Neural cell (in vitro differentiated cells): ENCODE data around the gene LPCAT3. TPM values are rescaled to one million over a fixed set of nuclear protein-coding genes. Genes with fewer than 3 reads are reported as not detected.

Experiments used
- H2AFZ ChIP-seq: fragments of 200-600, 300-800 bp; sonication (generic), shearing (Covaris generic); 2 replicates; pipeline ENCODE4 v1.6.0; 2014; ENCODE audit warnings: low read depth, mild to moderate bottlenecking, antibody characterized with exemption, low read length, moderate library complexity
- H3F3A ChIP-seq: fragments of 200-600 bp; shearing (Covaris generic); 2 replicates; pipeline ENCODE4 v1.6.1; 2016; ENCODE audit warnings: mild to moderate bottlenecking, moderate library complexity, mixed read lengths, antibody characterized with exemption, low read length; ENCODE audit not compliant: insufficient read depth, poor library complexity, severe bottlenecking
- H3K27ac ChIP-seq: fragments of 200-600, 300-800 bp; sonication (generic), shearing (Covaris generic); 2 replicates; pipeline ENCODE4 v1.5.1; 2014; ENCODE audit warnings: mild to moderate bottlenecking, low read length, moderate library complexity
- H3K27me3 ChIP-seq: fragments of 300-800, 200-600 bp; sonication (generic), shearing (Covaris generic); 2 replicates; pipeline ENCODE4 v1.6.0; 2014; ENCODE audit warnings: mild to moderate bottlenecking, low read depth, low read length, moderate library complexity; ENCODE audit not compliant: insufficient read depth
- H3K36me3 ChIP-seq: fragments of 300-800, 200-600 bp; sonication (generic), shearing (Covaris generic); 2 replicates; pipeline ENCODE4 v1.5.1; 2014; ENCODE audit warnings: mild to moderate bottlenecking, antibody characterized with exemption, low read length, moderate library complexity; ENCODE audit not compliant: insufficient read depth
- H3K4me2 ChIP-seq: fragments of 300-800, 200-600 bp; sonication (generic), shearing (Covaris generic); 2 replicates; pipeline ENCODE4 v1.6.0; 2014; ENCODE audit warnings: mild to moderate bottlenecking, low read length
- H3K4me3 ChIP-seq: fragments of 300-800, 200-600 bp; sonication (generic), shearing (Covaris generic); 2 replicates; pipeline ENCODE4 v1.5.1; 2014; ENCODE audit warnings: mild to moderate bottlenecking, low read length, moderate library complexity
- H3K79me2 ChIP-seq: fragments of 200-600 bp; shearing (Covaris generic); replicated peaks from 2 replicates; pipeline ENCODE4 v1.6.0; 2014; ENCODE audit warnings: mild to moderate bottlenecking, low read length, moderate library complexity; ENCODE audit not compliant: insufficient read depth
- H3K9ac ChIP-seq: fragments of 300-800, 200-600 bp; sonication (generic), shearing (Covaris generic); 2 replicates; pipeline ENCODE4 v1.6.1; 2016; ENCODE audit warnings: mild to moderate bottlenecking, low read length, mixed read lengths
- H3K9me2 ChIP-seq: fragments of 200-600 bp; shearing (Covaris generic); 2 replicates; pipeline ENCODE4 v1.6.1; 2016; ENCODE audit warnings: mild to moderate bottlenecking, low read length, mixed read lengths; ENCODE audit not compliant: insufficient read depth
- H3K9me3 ChIP-seq: fragments of 200-600, 300-800 bp; sonication (generic), shearing (Covaris generic); 2 replicates; pipeline ENCODE4 v1.6.1; 2016; ENCODE audit warnings: mild to moderate bottlenecking, mixed run types, low read length, moderate library complexity, mixed read lengths
- H4K20me1 ChIP-seq: fragments of 200-600 bp; shearing (Covaris generic); 2 replicates; pipeline ENCODE4 v1.6.1; 2016; ENCODE audit warnings: mild to moderate bottlenecking, mixed run types; ENCODE audit not compliant: insufficient read depth
- CTCF ChIP-seq: fragments of 450-650 bp; IDR thresholded peaks from 2 replicates; pipeline ENCODE4 v1.5.1; 2014; ENCODE audit warnings: antibody characterized with exemption, mild to moderate bottlenecking, moderate library complexity; ENCODE audit not compliant: poor library complexity, severe bottlenecking
- EP300 ChIP-seq: fragments of 450-650 bp; conservative IDR thresholded peaks from 2 replicates; pipeline ENCODE4 v1.6.1; 2014; ENCODE audit warnings: antibody characterized with exemption, mild to moderate bottlenecking, moderate library complexity; ENCODE audit not compliant: poor library complexity, severe bottlenecking
- EZH2 ChIP-seq: fragments of 200-600, 300-800 bp; shearing (Covaris generic), sonication (generic); IDR thresholded peaks from 2 replicates; pipeline ENCODE4 v1.6.1; 2014; ENCODE audit warnings: antibody characterized with exemption, low read length, borderline replicate concordance, mild to moderate bottlenecking; ENCODE audit not compliant: insufficient read depth, poor library complexity, severe bottlenecking
- MXI1 ChIP-seq: fragments of 450-650 bp; conservative IDR thresholded peaks from 2 replicates; pipeline ENCODE4 v1.6.1; 2014; ENCODE audit warnings: antibody characterized with exemption, mild to moderate bottlenecking; ENCODE audit not compliant: poor library complexity, severe bottlenecking
- POLR2AphosphoS5 ChIP-seq: IDR thresholded peaks from 2 replicates; pipeline ENCODE4 v1.6.1; 2012
- RAD21 ChIP-seq: fragments of 450-650 bp; conservative IDR thresholded peaks from 2 replicates; pipeline ENCODE4 v1.6.1; 2014; ENCODE audit warnings: antibody characterized with exemption, mild to moderate bottlenecking, moderate library complexity
- REST ChIP-seq: IDR thresholded peaks from 2 replicates; pipeline ENCODE4 v1.6.1; 2012; ENCODE audit warnings: borderline replicate concordance
- SMC3 ChIP-seq: fragments of 450-650 bp; conservative IDR thresholded peaks from 2 replicates; pipeline ENCODE4 v1.6.1; 2014; ENCODE audit warnings: antibody characterized with exemption, mild to moderate bottlenecking, moderate library complexity; ENCODE audit not compliant: poor library complexity
- TAF1 ChIP-seq: IDR thresholded peaks from 2 replicates; pipeline ENCODE4 v1.6.1; 2012; ENCODE audit warnings: low read depth
- polyA plus RNA-seq: library from polyadenylated mRNA; depleted of rRNA; stranded (reverse); fragments of >200 nt; gene quantifications from 2 replicates; pipeline ENCODE4 v1.2.3, GENCODE V29; 2014

LPCAT3 gene
- polyA plus RNA-seq, 1 donor from 2014 or later, result 14.4 TPM

- Histone ChIP-seq H3K9me3 (no peaks in the 10 kb centered on the region), H3K4me2 (no peak overlapping the region), H3K27me3 (no peaks in the 10 kb centered on the region), H3K27ac (no peak overlapping the region), H3K4me3 (no peak overlapping the region), H2AFZ (no peak overlapping the region), H4K20me1 (no peaks in the 10 kb centered on the region), H3K9ac (no peak overlapping the region), H3K36me3 (no peaks in the 10 kb centered on the region), H3K9me2 (no peaks in the 10 kb centered on the region), H3F3A (no peaks in the 10 kb centered on the region), H3K79me2 (no peaks in the 10 kb centered on the region)
- no peak for TF ChIP-seq SMC3
- no peak for TF ChIP-seq CTCF
- no peak for TF ChIP-seq TAF1
- no peak for TF ChIP-seq POLR2AphosphoS5
- TF ChIP-seq MXI1, result no peak
These were observed 29.0 kb upstream of the LPCAT3 start for GRCh38 chr12:7047306-7047705.

- H3K79me2 ChIP-seq, result no peaks in the 10 kb centered on the region
- H3K36me3 ChIP-seq, result no peaks in the 10 kb centered on the region
- no peaks in the 10 kb centered on the region for H4K20me1 ChIP-seq
- H3K9ac ChIP-seq, result no peak overlapping the region
- H3K4me3 ChIP-seq, result no peak overlapping the region
- no peak overlapping the region for H2AFZ ChIP-seq
- H3K27me3 ChIP-seq, result no peaks in the 10 kb centered on the region
- TF ChIP-seq REST (no peak), POLR2AphosphoS5 (no peak), SMC3 (no peak), MXI1 (no peak), RAD21 (no peak), EP300 (no peak), TAF1 (no peak), CTCF (no peak), EZH2 (no peak)
- no peak overlapping the region for H3K27ac ChIP-seq
- no peaks in the 10 kb centered on the region for H3K9me3 ChIP-seq
- no peaks in the 10 kb centered on the region for H3K9me2 ChIP-seq
- no peaks in the 10 kb centered on the region for H3F3A ChIP-seq
- no peak overlapping the region for H3K4me2 ChIP-seq
These were observed 28.3 kb upstream of the LPCAT3 start for GRCh38 chr12:7046383-7047105.
